Measurements from ENCODE around the gene HEPN1. TPM values are rescaled to one million over a fixed set of nuclear protein-coding genes. Genes with fewer than 3 reads are reported as not detected.

HEPN1 gene
- total and polyA plus RNA-seq, 2 experiments from 2014 or later = not detected

DNA sequence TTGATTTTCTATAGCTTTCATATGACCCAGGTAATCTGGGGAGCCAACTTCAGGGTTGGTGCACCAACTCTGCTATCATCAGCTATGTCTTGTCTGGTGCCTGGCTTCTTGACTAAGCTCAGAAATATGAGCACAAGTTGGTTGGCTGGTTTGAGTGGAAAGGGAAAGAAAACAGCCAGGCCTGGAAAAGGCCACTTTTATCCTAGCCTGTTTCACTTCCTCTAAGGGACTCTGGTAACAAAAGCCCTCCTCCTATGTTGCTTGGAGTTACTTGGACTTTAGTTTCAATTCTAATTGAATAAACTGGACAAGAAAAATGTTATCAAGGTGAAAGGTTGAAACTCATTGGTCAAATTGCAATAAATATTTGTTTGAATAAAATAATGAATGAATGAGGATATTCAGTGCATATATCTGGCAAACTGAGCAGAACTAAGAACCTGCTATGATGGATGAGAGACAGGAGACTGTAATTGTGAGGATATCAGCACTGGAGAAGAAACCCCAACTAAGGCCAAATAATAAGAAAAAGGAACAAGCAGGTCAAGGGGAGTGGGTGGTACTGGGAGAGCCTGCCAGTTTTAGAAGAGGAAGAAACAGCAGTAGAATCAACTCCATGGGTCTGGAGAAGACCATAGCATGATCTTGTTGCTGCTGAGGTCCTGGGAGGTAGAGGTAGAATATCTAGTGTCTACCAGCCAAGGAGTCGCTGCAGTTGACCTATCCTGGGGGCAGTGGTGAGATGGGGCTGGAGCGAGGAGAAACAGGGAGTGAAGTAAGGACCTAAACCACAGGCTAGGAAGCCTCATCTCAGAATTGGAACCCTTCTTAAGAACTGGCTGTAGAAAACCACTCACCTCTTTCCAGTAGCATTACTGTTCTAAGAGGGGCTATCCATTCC lies 29.6 kb upstream of the HEPN1 start (continued):
- TF ChIP-seq, protein P1, sequence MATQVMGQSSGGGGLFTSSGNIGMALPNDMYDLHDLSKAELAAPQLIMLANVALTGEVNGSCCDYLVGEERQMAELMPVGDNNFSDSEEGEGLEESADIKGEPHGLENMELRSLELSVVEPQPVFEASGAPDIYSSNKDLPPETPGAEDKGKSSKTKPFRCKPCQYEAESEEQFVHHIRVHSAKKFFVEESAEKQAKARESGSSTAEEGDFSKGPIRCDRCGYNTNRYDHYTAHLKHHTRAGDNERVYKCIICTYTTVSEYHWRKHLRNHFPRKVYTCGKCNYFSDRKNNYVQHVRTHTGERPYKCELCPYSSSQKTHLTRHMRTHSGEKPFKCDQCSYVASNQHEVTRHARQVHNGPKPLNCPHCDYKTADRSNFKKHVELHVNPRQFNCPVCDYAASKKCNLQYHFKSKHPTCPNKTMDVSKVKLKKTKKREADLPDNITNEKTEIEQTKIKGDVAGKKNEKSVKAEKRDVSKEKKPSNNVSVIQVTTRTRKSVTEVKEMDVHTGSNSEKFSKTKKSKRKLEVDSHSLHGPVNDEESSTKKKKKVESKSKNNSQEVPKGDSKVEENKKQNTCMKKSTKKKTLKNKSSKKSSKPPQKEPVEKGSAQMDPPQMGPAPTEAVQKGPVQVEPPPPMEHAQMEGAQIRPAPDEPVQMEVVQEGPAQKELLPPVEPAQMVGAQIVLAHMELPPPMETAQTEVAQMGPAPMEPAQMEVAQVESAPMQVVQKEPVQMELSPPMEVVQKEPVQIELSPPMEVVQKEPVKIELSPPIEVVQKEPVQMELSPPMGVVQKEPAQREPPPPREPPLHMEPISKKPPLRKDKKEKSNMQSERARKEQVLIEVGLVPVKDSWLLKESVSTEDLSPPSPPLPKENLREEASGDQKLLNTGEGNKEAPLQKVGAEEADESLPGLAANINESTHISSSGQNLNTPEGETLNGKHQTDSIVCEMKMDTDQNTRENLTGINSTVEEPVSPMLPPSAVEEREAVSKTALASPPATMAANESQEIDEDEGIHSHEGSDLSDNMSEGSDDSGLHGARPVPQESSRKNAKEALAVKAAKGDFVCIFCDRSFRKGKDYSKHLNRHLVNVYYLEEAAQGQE (IDR thresholded peaks at IDR 0.05; ENCODE audit: unreplicated experiment) = no peak
- TF ChIP-seq EZH2phosphoT487 (IDR thresholded peaks at IDR 0.05; ENCODE audit: unreplicated experiment) = no peak

DNA sequence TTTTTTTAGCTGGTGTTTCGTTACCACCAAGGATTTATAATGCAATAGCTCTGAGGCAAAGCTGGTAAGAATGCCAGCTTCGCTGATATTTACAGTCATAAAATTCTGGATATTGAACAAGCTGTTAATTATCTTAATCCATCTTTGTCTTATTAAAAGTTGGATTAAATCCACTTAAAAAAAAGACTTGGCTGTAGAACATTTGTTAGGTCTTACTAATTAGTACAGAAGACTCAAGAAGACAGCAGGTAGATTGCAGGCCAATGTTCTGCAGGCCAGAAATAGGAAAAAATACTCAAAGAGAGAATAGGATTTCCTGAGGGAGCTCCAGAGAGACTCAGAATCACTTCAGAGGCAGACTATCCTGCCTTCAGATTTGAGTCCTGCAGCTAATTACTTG lies 28.9 kb upstream of the HEPN1 start:
- 0 out of 2 replicates have a peak, but pooled peaks cover 10% of the 10 kb centered on the region for H3K27me3 ChIP-seq (ENCODE audit: insufficient read depth)
- no peak overlapping the region for H3K27ac ChIP-seq (ENCODE audit: low read depth)
- DNase-seq (ENCODE audit: low spot score) (no peak), ATAC-seq (no peak)
- no peak overlapping the region for H3K4me3 ChIP-seq
- no peaks in the 10 kb centered on the region for H3K36me3 ChIP-seq (ENCODE audit: insufficient read depth)
- no peaks in the 10 kb centered on the region for H3F3A ChIP-seq (replicated peaks; ENCODE audit: low read depth)
- H3K4me1 ChIP-seq (ENCODE audit: insufficient read depth) = no peaks in the 10 kb centered on the region
- H3K79me2 ChIP-seq (replicated peaks; ENCODE audit: insufficient read depth) = no peaks in the 10 kb centered on the region
- Mint-ChIP-seq H3K4me1 (peaks cover 2% of the 10 kb centered on the region; the same call in 2 of the 3 replicates), H3K36me3 (ENCODE audit: low read depth) (no peaks in the 10 kb centered on the region; the same call in 2 of the 3 replicates), H3K27me3 (ENCODE audit: insufficient read depth, low read depth, poor library complexity) (peaks cover 12% of the 10 kb centered on the region), H3K4me3 (no peak overlapping the region), H3K27ac (no peak overlapping the region), H3K9me3 (no peaks in the 10 kb centered on the region)
- H3K9me2 ChIP-seq (ENCODE audit: insufficient read depth) = no peaks in the 10 kb centered on the region
- H4K20me1 ChIP-seq (replicated peaks; ENCODE audit: insufficient read depth) = no peaks in the 10 kb centered on the region
- no peak overlapping the region for H2AFZ ChIP-seq
- H3K4me2 ChIP-seq = no peak overlapping the region
- TF ChIP-seq POLR2AphosphoS5 (IDR thresholded peaks at IDR 0.05; ENCODE audit: low read depth) (no peak), NANOG (IDR thresholded peaks at IDR 0.05; ENCODE audit: borderline replicate concordance) (no peak), EZH2phosphoT487 (IDR thresholded peaks at IDR 0.05; ENCODE audit: unreplicated experiment) (no peak), STAT1 (IDR thresholded peaks at IDR 0.05; ENCODE audit: unreplicated experiment) (no peak), JUNB (IDR thresholded peaks at IDR 0.05; ENCODE audit: unreplicated experiment) (no peak), ZNF114 (CRISPR knock-in tag; IDR thresholded peaks at IDR 0.05) (no peak), CREB1 (CRISPR knock-in tag; IDR thresholded peaks at IDR 0.05; ENCODE audit: low read depth) (no peak)
- TF ChIP-seq, protein P2, sequence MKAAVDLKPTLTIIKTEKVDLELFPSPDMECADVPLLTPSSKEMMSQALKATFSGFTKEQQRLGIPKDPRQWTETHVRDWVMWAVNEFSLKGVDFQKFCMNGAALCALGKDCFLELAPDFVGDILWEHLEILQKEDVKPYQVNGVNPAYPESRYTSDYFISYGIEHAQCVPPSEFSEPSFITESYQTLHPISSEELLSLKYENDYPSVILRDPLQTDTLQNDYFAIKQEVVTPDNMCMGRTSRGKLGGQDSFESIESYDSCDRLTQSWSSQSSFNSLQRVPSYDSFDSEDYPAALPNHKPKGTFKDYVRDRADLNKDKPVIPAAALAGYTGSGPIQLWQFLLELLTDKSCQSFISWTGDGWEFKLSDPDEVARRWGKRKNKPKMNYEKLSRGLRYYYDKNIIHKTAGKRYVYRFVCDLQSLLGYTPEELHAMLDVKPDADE (IDR thresholded peaks at IDR 0.05) = no peak
- TF ChIP-seq, protein P1 (IDR thresholded peaks at IDR 0.05; ENCODE audit: unreplicated experiment) = no peak

All from GM23338 (cell line).